Measurements from ENCODE around the gene VPS26A.

GRCh38 chr10:69102440-69102839 is 21.5 kb upstream of the VPS26A start:
- no peak for TF ChIP-seq POLR2A (IDR thresholded peaks at IDR 0.05; ENCODE audit: low read length)
- no peak for TF ChIP-seq GATA1 (IDR thresholded peaks at IDR 0.05; ENCODE audit: low read depth, low read length)
